ENCODE data around the gene SIX3.

GRCh38 chr2:44964752-44965236, 23.3 kb downstream of the SIX3 start:
- no peak for TF ChIP-seq CTCF (IDR thresholded peaks at IDR 0.05; ENCODE audit: insufficient read depth, low read length)
- TF ChIP-seq GABPA (IDR thresholded peaks at IDR 0.05; ENCODE audit: low read depth) = no peak

Data from HL-60 (cell line).